Stomach (tissue), 4 donors: ENCODE measurements around the gene RCOR1.

ENCODE experiments used
- CTCF ChIP-seq, 7 experiments: fragments of 450-650 bp in 4 of 7; fragments of 200-600 bp in 3 of 7; sonication (generic) in 3 of 7; IDR thresholded peaks; one replicate each; pipeline ENCODE4 v1.5.1; 2016 to 2019; ENCODE audit warnings: antibody characterized with exemption in 7 of 7, control low read depth in 2 of 7, mild to moderate bottlenecking in 1 of 7
- POLR2A ChIP-seq, 4 donors: fragments of 450-650 bp; IDR thresholded peaks; one replicate each; pipeline ENCODE4 v1.6.1; 2016; ENCODE audit warnings: antibody characterized with exemption in 4 of 4, control low read depth in 2 of 4, mild to moderate bottlenecking in 1 of 4, moderate library complexity in 1 of 4

GRCh38 chr14:102551995-102552705 lies 40.3 kb upstream of the RCOR1 start:
- no peak for TF ChIP-seq CTCF (IDR thresholded peaks at IDR 0.05)
- no peak for TF ChIP-seq POLR2A (IDR thresholded peaks at IDR 0.05)
